Vagina (tissue), 2 donors: ENCODE measurements around the gene CXCL9. TPM values are rescaled to one million over a fixed set of nuclear protein-coding genes. Genes with fewer than 3 reads are reported as not detected.
"Not testable (repeated sequence)": the region's sequence is repeated elsewhere in the genome, so short reads cannot be mapped to it uniquely, and the experiment has no call there.

Source experiments
- DNase-seq, 2 donors: peaks; one replicate each; pipeline ENCODE4 v3.0.0-alpha.2; 2017; ENCODE audit errors: extremely low spot score in 2 of 2
- H3K27ac ChIP-seq: fragments of 200-600 bp; sonication (generic); one replicate; pipeline ENCODE4 v1.5.1; 2019
- H3K27me3 ChIP-seq: fragments of 200-600 bp; sonication (generic); one replicate; pipeline ENCODE4 v1.5.1; 2019
- H3K36me3 ChIP-seq, 2 donors: fragments of 200-600 bp; sonication (generic); one replicate each; pipeline ENCODE4 v1.5.1; 2017 to 2019
- H3K4me1 ChIP-seq: fragments of 200-600 bp; sonication (generic); one replicate; pipeline ENCODE4 v1.5.1; 2019
- H3K4me3 ChIP-seq, 2 donors: fragments of 200-600 bp; sonication (generic); 1 replicate in 1 of 2; 2 replicates in 1 of 2; pipeline ENCODE4 v1.5.1; 2016 to 2019
- H3K9me3 ChIP-seq: fragments of 200-600 bp; sonication (generic); one replicate; pipeline ENCODE4 v1.5.1; 2019
- CTCF ChIP-seq, 3 experiments: fragments of 450-650 bp in 2 of 3; fragments of 200-600 bp in 1 of 3; sonication (generic) in 1 of 3; IDR thresholded peaks; one replicate each; pipeline ENCODE4 v1.5.1; 2017 to 2019; ENCODE audit warnings: antibody characterized with exemption in 3 of 3, mild to moderate bottlenecking in 2 of 3, moderate library complexity in 2 of 3
- POLR2A ChIP-seq, 2 donors: fragments of 450-650 bp; IDR thresholded peaks; one replicate each; pipeline ENCODE4 v1.6.1; 2017; ENCODE audit warnings: antibody characterized with exemption in 2 of 2, mild to moderate bottlenecking in 2 of 2, moderate library complexity in 2 of 2
- POLR2AphosphoS5 ChIP-seq, 2 donors: sonication (generic); formaldehyde crosslinking; IDR thresholded peaks; one replicate each; pipeline ENCODE4 v1.9.0; 2017; ENCODE audit warnings: antibody characterized with exemption in 2 of 2, mild to moderate bottlenecking in 2 of 2, low read depth in 1 of 2; ENCODE audit not compliant: insufficient read depth in 1 of 2
- intact Hi-C: fragments of 100-400 bp; cut with DNase I; formaldehyde crosslinking; loops from one replicate; pipeline ENCODE4 v1.15.1; 2023
- total RNA-seq: library from RNA; depleted of rRNA; stranded (reverse); fragments of >200 nt; gene quantifications from one replicate; pipeline ENCODE4 v1.2.3, GENCODE V29; 2016

Gene CXCL9
- 0.74 TPM for total RNA-seq

GRCh38 chr4:76007089-76007862 lies at the start of gene CXCL9:
Gene CXCL9 (minus strand): TSS chr4:76007509. CDS start chr4:76007449, 60 bp downstream.
- Histone ChIP-seq H3K36me3 (no peaks in the 10 kb centered on the region), H3K27ac (no peak within 1 kb of the TSS), H3K4me1 (peaks cover 11% of the 10 kb centered on the region), H3K4me3 (no peak within 1 kb of the TSS), H3K27me3 (no peaks in the 10 kb centered on the region), H3K9me3 (no peaks in the 10 kb centered on the region)
- intact Hi-C loops = loop anchor here (5.0 kb wide), 1 partner anchor 1240 kb away; no protein-coding TSS in a partner anchor
- TF ChIP-seq POLR2A (IDR thresholded peaks at IDR 0.05) (no peak), CTCF (IDR thresholded peaks at IDR 0.05) (no peak), POLR2AphosphoS5 (IDR thresholded peaks at IDR 0.05; ENCODE audit: insufficient read depth in 1 of 2, low read depth in 1 of 2) (no peak)
- no peak for DNase-seq

GRCh38 chr4:76055421-76055820 lies 48.1 kb upstream of the CXCL9 start:
- H3K27me3 ChIP-seq = no peaks in the 10 kb centered on the region
- no peak overlapping the region for H3K27ac ChIP-seq
- intact Hi-C loops = no loop called here
- no peaks in the 10 kb centered on the region for H3K4me1 ChIP-seq
- TF ChIP-seq CTCF (IDR thresholded peaks at IDR 0.05) (no peak), POLR2AphosphoS5 (IDR thresholded peaks at IDR 0.05; ENCODE audit: insufficient read depth in 1 of 2, low read depth in 1 of 2) (no peak), POLR2A (IDR thresholded peaks at IDR 0.05) (no peak)
- no peaks in the 10 kb centered on the region for H3K9me3 ChIP-seq
- DNase-seq = no peak
- H3K4me3 ChIP-seq = no peak overlapping the region
- no peaks in the 10 kb centered on the region for H3K36me3 ChIP-seq

GRCh38 chr4:76055016-76055415 lies 47.7 kb upstream of the CXCL9 start:
- intact Hi-C loops = no loop called here

GRCh38 chr4:76053730-76054129 lies 46.4 kb upstream of the CXCL9 start:
- DNase-seq = no peak
- intact Hi-C loops = no loop called here
- TF ChIP-seq POLR2AphosphoS5 (IDR thresholded peaks at IDR 0.05; ENCODE audit: insufficient read depth in 1 of 2, low read depth in 1 of 2) = no peak
- TF ChIP-seq POLR2A (IDR thresholded peaks at IDR 0.05) = no peak
- TF ChIP-seq CTCF (IDR thresholded peaks at IDR 0.05) = no peak
- H3K27ac ChIP-seq = no peak overlapping the region
- H3K36me3 ChIP-seq = no peaks in the 10 kb centered on the region
- no peaks in the 10 kb centered on the region for H3K9me3 ChIP-seq
- no peaks in the 10 kb centered on the region for H3K4me1 ChIP-seq
- no peaks in the 10 kb centered on the region for H3K27me3 ChIP-seq
- no peak overlapping the region for H3K4me3 ChIP-seq

More at GRCh38 chr4:76055016-76055415, 47.7 kb upstream of the CXCL9 start:
- DNase-seq = no peak
- Histone ChIP-seq H3K27ac (no peak overlapping the region), H3K27me3 (no peaks in the 10 kb centered on the region), H3K9me3 (no peaks in the 10 kb centered on the region), H3K4me1 (no peaks in the 10 kb centered on the region), H3K4me3 (no peak overlapping the region), H3K36me3 (no peaks in the 10 kb centered on the region)
- TF ChIP-seq POLR2AphosphoS5 (IDR thresholded peaks at IDR 0.05; ENCODE audit: insufficient read depth in 1 of 2, low read depth in 1 of 2) (no peak), CTCF (IDR thresholded peaks at IDR 0.05) (no peak), POLR2A (IDR thresholded peaks at IDR 0.05) (no peak)

GRCh38 chr4:76050560-76051050 lies 43.3 kb upstream of the CXCL9 start:
- H3K36me3 ChIP-seq, H3K27ac ChIP-seq, H3K9me3 ChIP-seq, H3K27me3 ChIP-seq, H3K4me3 ChIP-seq, H3K4me1 ChIP-seq, DNase-seq, intact Hi-C loops: not testable (repeated sequence)

- H3K9me3 ChIP-seq, H3K4me3 ChIP-seq, DNase-seq, H3K4me1 ChIP-seq, intact Hi-C loops, H3K27me3 ChIP-seq, H3K27ac ChIP-seq, H3K36me3 ChIP-seq: not testable (repeated sequence)
Measured at GRCh38 chr4:76049860-76050416, 42.6 kb upstream of the CXCL9 start.

- H3K4me3 ChIP-seq, H3K4me1 ChIP-seq, H3K27ac ChIP-seq, H3K9me3 ChIP-seq, H3K27me3 ChIP-seq, DNase-seq, H3K36me3 ChIP-seq, intact Hi-C loops: not testable (repeated sequence)
Measured at GRCh38 chr4:76044686-76045085, 37.4 kb upstream of the CXCL9 start.

GRCh38 chr4:76043306-76043705 lies 36.0 kb upstream of the CXCL9 start:
- H3K27ac ChIP-seq, H3K4me3 ChIP-seq, intact Hi-C loops, H3K4me1 ChIP-seq, H3K27me3 ChIP-seq, H3K36me3 ChIP-seq, H3K9me3 ChIP-seq, DNase-seq: not testable (repeated sequence)
